ENCODE measurements around the gene SLC16A11. TPM values are rescaled to one million over a fixed set of nuclear protein-coding genes. Genes with fewer than 3 reads are reported as not detected.
A peak's percentile ranks its signal among the peaks of the same experiment; 100 is the strongest.

The SLC16A11 gene
- total RNA-seq, 1 donor from 2014 or later: 2.9 TPM

- no peak for DNase-seq (ENCODE audit: low spot score)
Measured at GRCh38 chr17:7026471-7027115, 17.3 kb downstream of the SLC16A11 start.

GRCh38 chr17:7025245-7025644 is 18.6 kb downstream of the SLC16A11 start:
- DNase-seq (ENCODE audit: low spot score): no peak

DNA sequence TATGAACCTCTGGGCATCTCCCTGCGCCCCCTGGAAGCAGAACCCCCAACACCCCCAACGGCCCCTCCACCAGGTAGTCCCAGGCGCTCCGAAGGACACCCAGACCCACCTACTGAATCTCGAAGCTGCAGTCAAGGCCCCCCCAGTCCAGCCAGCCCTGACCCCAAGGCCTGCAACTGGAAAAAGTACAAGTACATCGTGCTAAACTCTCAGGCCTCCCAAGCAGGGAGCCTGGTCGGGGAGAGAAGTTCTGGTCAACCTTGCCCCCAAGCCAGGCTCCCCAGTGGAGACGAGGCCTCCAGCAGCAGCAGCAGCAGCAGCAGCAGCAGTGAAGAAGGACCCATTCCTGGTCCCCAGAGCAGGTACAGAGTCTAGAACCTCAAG is 19.5 kb downstream of the SLC16A11 start:
- DNase-seq (ENCODE audit: low spot score): no peak

DNA sequence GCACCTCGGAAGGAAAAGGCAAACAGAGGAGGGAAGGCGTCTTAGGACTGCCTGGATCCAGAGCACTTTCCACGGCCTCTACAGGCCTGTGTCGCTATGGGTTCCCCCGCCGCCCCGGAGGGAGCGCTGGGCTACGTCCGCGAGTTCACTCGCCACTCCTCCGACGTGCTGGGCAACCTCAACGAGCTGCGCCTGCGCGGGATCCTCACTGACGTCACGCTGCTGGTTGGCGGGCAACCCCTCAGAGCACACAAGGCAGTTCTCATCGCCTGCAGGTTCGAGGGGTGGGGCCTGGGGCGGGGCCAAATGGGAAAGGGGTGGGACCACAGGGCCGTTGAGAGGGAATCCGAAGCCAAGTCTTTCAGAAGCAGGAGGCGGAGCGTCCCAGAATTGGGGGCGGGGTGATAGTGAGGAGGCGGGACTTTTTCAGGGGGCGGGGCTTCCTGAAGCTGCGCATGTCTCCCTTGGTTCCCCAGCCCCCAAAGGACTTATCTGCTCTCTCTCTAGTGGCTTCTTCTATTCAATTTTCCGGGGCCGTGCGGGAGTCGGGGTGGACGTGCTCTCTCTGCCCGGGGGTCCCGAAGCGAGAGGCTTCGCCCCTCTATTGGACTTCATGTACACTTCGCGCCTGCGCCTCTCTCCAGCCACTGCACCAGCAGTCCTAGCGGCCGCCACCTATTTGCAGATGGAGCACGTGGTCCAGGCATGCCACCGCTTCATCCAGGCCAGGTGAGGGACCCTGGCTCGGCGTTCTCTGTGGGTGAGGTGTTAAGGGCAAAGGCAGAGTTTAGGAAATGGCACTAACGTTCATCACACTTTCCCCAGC is 20.1 kb downstream of the SLC16A11 start:
- DNase-seq (ENCODE audit: low spot score): peak; percentile 80

DNA sequence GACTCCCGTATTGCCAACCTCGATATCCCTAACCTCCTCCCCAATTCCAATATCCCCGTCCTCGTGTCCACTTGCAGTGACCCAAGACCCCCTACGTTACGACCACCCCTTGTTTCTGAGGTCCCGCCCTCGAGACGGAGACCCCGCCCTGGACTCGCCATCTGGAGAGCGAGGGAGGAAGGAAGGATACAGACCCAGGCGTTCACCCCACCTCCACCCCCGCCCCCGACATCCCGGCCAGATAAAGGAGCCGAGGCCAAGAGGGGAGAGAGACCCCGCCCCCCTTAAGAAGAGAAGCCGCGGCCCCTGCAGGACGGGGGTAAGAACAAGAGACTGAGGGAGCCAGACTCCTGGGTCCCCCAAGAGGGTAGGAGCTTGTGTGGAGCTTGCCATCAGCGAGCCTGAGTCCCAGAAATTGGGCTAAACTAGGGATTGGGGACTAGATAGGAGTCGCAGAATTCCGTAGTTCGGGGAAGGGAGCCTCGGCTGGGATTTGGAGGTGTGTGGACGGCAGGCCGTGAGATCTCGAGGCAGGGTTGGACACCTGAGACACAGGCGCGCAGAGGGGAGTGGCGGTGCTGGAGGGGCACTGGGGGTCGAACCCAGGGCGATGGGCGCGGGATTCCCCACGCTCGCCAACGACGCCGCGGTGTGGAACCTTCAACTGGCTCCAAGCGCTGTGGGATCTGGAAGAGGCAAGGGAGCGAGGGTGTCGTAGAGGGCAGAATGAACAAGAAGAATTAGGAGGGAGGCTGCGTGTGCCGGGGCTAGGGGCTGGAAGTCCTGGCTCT is 20.9 kb downstream of the SLC16A11 start, which contains the start of gene BCL6B:
Gene BCL6B (plus strand): TSS at position 270 of the 791 bp plus-strand sequence. CDS start 622 bp downstream, outside the sequence.
- no peak for DNase-seq (ENCODE audit: low spot score)

- peak; percentile 72 for DNase-seq (ENCODE audit: low spot score)
Measured at GRCh38 chr17:7021993-7022778, 21.7 kb downstream of the SLC16A11 start.

GRCh38 chr17:7020894-7021664 is 22.8 kb downstream of the SLC16A11 start:
- DNase-seq (ENCODE audit: low spot score): no peak

DNA sequence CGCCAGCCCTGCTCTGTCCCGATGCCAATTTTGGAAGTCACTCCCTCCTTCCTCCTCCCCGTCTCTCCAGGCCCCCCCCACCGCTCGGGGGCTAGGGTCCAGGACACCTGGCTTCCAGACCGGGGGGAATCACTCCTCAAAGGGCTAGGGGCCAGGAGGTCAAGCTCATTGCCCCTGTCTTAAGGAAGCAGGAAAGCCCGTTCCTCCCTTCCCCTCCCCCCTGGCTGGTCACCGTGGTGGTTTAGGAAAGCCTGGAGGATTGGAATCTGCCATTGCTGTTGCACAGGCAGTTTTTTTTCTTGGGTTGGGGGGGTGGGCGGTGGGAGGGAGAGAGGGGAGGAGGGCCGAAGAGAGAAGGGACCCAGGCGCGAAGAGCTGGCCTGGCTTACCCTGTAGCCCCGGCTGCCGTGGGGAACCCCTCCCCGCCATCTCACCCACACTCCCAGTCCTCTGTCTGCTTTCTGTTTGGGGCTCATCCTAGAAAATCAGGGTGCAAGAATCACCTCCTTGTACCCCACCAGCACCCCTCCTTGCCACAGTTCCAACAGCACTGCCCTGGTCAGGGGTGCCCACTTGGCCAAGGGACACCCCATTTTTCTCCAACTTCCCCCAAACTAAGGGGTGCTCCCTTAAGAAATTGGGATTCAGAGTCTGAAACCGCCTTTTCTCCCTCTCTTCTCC is 23.9 kb downstream of the SLC16A11 start:
- peak; percentile 67 for DNase-seq (ENCODE audit: low spot score)

GRCh38 chr17:7019367-7019766 is 24.5 kb downstream of the SLC16A11 start:
- no peak for DNase-seq (ENCODE audit: low spot score)

DNA sequence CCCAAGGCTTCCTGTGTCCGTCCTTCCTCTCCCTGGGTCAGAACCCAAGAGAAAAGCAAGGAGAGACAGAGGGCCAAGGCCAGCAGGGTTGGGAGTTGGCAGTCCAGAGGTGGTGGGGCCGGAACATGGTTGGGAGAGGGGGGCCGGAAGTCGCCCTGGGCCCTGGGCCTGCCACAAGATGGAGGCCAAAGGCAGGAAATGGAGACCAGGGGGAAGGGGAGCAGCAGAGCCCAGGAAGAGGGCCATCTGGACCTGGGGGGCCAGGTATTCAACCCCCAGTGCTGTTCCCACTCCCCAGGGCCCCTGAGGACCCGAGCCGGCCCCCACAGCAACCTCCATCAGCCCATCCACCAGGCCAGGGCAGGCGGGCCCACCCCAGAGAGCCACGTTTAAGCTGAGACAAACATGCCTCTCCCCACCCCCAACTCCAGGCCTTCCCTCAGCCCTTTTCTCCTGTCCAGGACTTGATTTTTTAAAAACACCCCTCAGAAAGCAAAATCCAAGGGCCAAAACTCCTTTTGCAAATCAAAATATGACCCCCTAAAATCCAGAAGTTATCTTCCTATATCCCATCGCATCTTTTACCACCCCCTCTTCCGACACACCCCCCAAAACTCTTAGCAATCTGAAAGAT is 25.4 kb downstream of the SLC16A11 start:
- no peak for DNase-seq (ENCODE audit: low spot score)

DNA sequence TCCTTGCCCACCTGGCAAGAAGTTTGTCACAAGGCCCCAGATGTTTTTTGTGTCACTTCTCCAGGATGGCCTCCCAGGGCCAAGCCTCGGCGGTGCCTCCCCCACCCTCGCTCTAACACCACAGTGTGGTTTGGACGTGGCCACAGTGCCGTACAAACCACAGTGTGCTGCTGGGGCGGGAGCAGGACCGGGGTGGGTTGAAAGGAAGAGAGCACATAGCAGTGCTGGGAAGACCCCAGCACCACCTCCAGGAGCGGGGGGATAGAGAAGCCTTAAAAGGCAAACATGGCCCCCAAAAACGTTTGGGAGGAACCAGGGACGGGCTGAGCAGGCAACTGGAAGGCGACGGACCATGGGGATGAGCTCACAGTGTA is 26.1 kb downstream of the SLC16A11 start:
- no peak for DNase-seq (ENCODE audit: low spot score)

DNA sequence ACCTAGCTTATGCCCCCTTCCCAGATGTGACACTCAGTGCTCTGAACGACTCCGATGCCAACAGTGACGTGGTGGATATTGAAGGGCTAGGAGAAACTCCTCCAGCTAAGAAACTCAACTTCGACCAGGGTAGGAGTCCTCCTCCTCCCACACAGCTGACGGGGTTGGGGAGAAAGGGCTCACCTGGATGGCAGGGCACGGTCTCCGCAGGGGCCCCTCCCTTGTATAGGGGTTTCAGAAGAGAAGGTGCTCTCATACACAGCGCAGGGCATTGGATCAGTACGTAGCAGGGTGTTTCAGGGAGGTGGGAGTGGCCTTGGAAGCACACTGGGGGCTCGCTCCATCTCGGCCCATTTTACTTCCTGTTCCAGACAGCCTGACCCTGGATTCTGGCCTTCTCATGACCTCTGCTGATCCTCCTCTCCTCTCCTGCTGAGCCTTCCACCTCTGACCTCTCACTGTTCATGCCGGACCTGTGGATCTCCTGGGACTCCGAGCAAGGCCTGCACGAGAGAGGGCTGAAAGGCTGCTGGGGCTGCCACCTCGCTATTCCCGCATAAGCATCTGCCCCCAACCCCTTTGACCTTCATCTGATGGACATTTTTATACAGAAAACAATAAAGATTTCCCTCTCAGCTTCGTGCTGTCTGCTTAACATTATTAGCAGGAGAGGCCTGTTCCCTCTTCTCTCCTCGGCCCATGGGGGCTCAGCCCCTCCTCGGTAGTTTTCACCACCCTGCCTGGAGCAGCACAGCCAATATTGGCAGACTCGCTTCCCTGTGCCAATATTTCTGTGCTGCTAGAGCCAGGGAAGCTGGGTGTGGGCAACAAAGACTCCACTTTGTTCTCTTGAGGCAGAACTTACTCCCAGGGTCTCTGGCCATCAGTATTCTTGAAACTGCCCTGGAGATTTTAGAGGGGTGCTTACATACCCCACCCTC is 26.7 kb downstream of the SLC16A11 start:
- no peak for DNase-seq (ENCODE audit: low spot score)

GRCh38 chr17:7016418-7016817 is 27.5 kb downstream of the SLC16A11 start:
- DNase-seq (ENCODE audit: low spot score): no peak

DNA sequence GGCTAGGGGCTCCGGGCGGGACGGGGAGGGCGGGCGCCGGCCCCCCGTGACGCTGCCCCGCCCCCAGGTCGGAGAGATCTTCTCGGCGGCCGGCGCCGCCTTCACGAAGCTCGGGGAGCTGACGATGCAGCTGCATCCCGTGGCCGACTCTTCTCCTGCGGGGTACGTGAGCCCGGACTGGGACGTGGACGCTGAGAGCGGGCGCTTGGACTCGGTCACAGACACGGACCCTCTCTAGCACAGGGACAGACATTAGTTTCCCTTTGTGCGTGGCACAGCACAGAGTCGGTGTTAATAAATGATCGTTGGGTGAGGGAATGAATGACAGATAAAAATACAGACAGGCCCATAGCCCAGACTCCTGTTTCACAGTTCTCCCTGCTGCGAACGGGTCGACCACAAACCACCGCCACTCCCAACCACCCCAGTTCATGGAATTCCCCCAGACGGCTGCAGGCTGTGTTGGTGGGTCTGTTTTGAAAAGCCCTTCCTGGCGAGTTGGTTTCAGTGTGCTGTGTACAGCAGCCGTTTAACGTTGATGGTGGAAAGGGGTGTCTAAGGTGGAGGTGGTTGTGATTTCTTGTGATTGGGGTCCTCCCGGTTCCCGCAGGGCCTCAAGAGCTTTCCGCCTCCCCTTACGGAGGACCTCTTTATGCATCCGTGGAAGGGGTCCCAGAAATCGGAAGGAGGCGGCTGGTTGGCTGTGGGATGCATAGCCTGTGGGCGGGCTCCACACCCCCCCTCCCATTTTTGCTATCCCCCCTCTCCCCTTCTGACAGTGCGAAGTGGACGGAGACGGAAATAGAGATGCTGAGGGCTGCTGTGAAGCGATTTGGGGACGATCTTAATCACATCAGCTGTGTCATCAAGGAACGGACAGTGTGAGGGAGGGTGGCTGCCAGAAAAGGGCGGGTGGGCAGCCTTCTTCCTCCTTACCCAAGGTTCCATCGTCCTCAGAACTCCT is 28.6 kb downstream of the SLC16A11 start:
- no peak for DNase-seq (ENCODE audit: low spot score)

DNA sequence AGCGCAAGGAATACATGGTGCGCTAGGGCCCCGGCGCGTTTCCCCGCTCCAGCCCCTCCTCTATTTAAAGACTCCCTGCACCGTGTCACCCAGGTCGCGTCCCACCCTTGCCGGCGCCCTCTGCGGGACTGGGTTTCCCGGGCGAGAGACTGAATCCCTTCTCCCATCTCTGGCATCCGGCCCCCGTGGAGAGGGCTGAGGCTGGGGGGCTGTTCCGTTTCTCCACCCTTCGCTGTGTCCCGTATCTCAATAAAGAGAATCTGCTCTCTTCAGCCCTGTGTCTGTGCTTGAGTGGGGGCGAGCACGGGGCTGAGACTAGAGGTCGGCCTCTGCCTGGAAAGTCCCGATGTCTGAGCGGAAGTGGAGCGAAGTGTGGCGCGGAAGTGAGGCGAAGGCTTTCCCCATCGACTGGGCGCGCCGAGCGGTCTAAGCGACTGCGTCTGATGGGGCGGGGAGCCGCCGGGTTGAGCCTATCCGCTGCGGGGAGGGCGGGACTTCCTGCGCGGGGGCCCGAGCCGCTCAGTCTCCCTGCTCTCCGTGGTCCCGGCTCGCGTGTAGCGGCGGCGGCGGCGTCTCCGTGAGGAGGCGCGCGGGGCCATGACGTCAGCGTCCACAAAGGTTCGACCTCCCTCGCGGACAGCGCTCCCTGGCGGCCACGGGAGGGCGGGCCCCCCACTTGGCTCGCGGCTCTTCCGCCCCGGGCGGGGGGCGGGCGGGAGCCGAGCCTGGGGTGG is 29.5 kb downstream of the SLC16A11 start:
- peak; percentile 98 for DNase-seq (ENCODE audit: low spot score)

GRCh38 chr17:7011942-7012254 is 32.0 kb downstream of the SLC16A11 start:
- DNase-seq (ENCODE audit: low spot score): no peak

- DNase-seq (ENCODE audit: low spot score): no peak
Measured at GRCh38 chr17:7011415-7011814, 32.5 kb downstream of the SLC16A11 start.
